DND-41 (cell line): ENCODE results near the gene UCN3.

Source experiments
- CTCF ChIP-seq: IDR thresholded peaks from 2 replicates; pipeline ENCODE4 v1.5.1; 2012; ENCODE audit warnings: borderline replicate concordance, low read length, moderate library complexity, mild to moderate bottlenecking; ENCODE audit not compliant: poor library complexity, severe bottlenecking; ENCODE audit errors: extremely low read depth
- EZH2 ChIP-seq: IDR thresholded peaks from 3 replicates; pipeline ENCODE4 v1.6.1; 2012; ENCODE audit warnings: borderline replicate concordance, low read depth, mild to moderate bottlenecking, moderate library complexity, low read length, inconsistent platforms; ENCODE audit not compliant: severe bottlenecking

GRCh38 chr10:5393529-5393928, 28.8 kb downstream of the UCN3 start:
- TF ChIP-seq CTCF (no peak), EZH2 (no peak)
